Psoas muscle (tissue), 8 donors: ENCODE results near the gene SRCAP. TPM values are rescaled to one million over a fixed set of nuclear protein-coding genes. Genes with fewer than 3 reads are reported as not detected.

Source experiments
- ATAC-seq, 4 donors: fragments of 200-7000 bp; cut with Tn5 transposase; one replicate each; pipeline ENCODE4 v1.9.1; 2020; ENCODE audit warnings: moderate library complexity in 3 of 4, mild to moderate bottlenecking in 2 of 4
- DNase-seq, 2 donors: peaks; one replicate each; pipeline ENCODE4 v3.0.0-alpha.2; 2020
- H3K27ac ChIP-seq: fragments of 200-600 bp; one replicate; pipeline ENCODE4 v1.8.0; 2022
- H3K27me3 ChIP-seq, 3 donors: fragments of 200-600 bp in 1 of 3; one replicate each; pipeline versions ENCODE4 v1.6.1 to v1.8.0; 2013 to 2022; ENCODE audit warnings: low read length in 2 of 3, mild to moderate bottlenecking in 2 of 3, moderate library complexity in 1 of 3; ENCODE audit not compliant: insufficient read depth in 3 of 3
- H3K36me3 ChIP-seq, 2 donors: fragments of 200-600 bp in 1 of 2; one replicate each; pipeline versions ENCODE4 v1.6.1 to v1.8.0; 2013 to 2022; ENCODE audit warnings: low read depth in 1 of 2, mild to moderate bottlenecking in 1 of 2, moderate library complexity in 1 of 2; ENCODE audit not compliant: insufficient read depth in 1 of 2
- H3K4me1 ChIP-seq: fragments of 200-600 bp; one replicate; pipeline ENCODE4 v1.8.0; 2022
- H3K4me3 ChIP-seq: fragments of 200-600 bp; one replicate; pipeline ENCODE4 v1.8.0; 2022; ENCODE audit warnings: mild to moderate bottlenecking
- H3K9me3 ChIP-seq: fragments of 200-600 bp; one replicate; pipeline ENCODE4 v1.8.0; 2022
- CTCF ChIP-seq: fragments of 200-600 bp; IDR thresholded peaks from one replicate; pipeline ENCODE4 v1.8.0; 2022; ENCODE audit warnings: antibody characterized with exemption
- WGBS, 3 donors: extraction: QIAGEN DNeasy Blood & Tissue Kit; methylation state at CpG; one replicate each; pipeline versions ENCODE4 v1.1.6 to v1.1.7; 2013; 5-methylcytosine and 5-hydroxymethylcytosine counted together
- intact Hi-C, 2 donors: fragments of 100-400 bp; cut with DNase I; formaldehyde crosslinking; loops; one replicate each; pipeline versions ENCODE4 v1.11.0 to v1.14.2; 2022
- polyA plus RNA-seq, 3 donors: library from polyadenylated mRNA; stranded (reverse); fragments of 200-250 nt; gene quantifications; one replicate each; pipeline ENCODE4 v1.2.3, GENCODE V29; 2013
- total RNA-seq, 4 donors: library from RNA; stranded (reverse); fragmentation: NEBNext Ultra II Directional in 2 of 4; extraction: Animal tissue kit (Norgen Biotek cat#: 25700) in 2 of 4; gene quantifications; one replicate each; pipeline versions ENCODE4 v1.2.1 to v1.2.4, GENCODE V29; 2021 to 2023
- donor health status: healthy with polysubstance abuse.
- donor health status: DM: no; HTN: no; CAD: no; lungs with moderate emphysema.
- donor health status: Bipolar disorder and iron deficiency.
- donor health status: healthy.
- donor health status: DM: yes; HTN: yes; CAD: no.
- donor health status: DM: no; HTN: no; CAD: no.
- donor health status: DM: no; HTN: no; CAD: no.
- donor health status: DM: yes; HTN: yes; CAD: no.

The SRCAP gene
- total and polyA plus RNA-seq, 7 donors: 4.4 to 50.1 (median 37.8) TPM

GRCh38 chr16:30755955-30756780, 57.2 kb downstream of the SRCAP start:
- Histone ChIP-seq H3K36me3 (peaks cover 0 to 76% of the 10 kb centered on the region in 2 donors), H3K4me3 (no peak overlapping the region), H3K9me3 (no peaks in the 10 kb centered on the region), H3K4me1 (peaks cover 5% of the 10 kb centered on the region), H3K27me3 (no peaks in the 10 kb centered on the region), H3K27ac (no peak overlapping the region)
- ATAC-seq (no peak), DNase-seq (no peak)
- no peak for TF ChIP-seq CTCF
- WGBS, 3 donors: 83 to 89% (median 85%) methylated on average over 20 of the region's 20 CpGs
- intact Hi-C loops: no loop called here

GRCh38 chr16:30756781-30757100, 57.8 kb downstream of the SRCAP start:
- TF ChIP-seq CTCF: no peak
- Histone ChIP-seq H3K27ac (no peak overlapping the region), H3K4me1 (peaks cover 10% of the 10 kb centered on the region), H3K27me3 (no peaks in the 10 kb centered on the region), H3K4me3 (no peak overlapping the region), H3K9me3 (no peaks in the 10 kb centered on the region), H3K36me3 (peaks cover 0 to 70% of the 10 kb centered on the region in 2 donors)
- WGBS, 3 donors: 91 to 93% (median 92%) methylated on average over 13 of the region's 13 CpGs
- DNase-seq (no peak), ATAC-seq (no peak)
- intact Hi-C loops: no loop called here

- no peak for DNase-seq
- no peak for TF ChIP-seq CTCF
- peaks cover 0 to 65% of the 10 kb centered on the region in 2 donors for H3K36me3 ChIP-seq
- peaks cover 10% of the 10 kb centered on the region for H3K4me1 ChIP-seq
- no peak for ATAC-seq
- H3K4me3 ChIP-seq: no peak overlapping the region
- no peaks in the 10 kb centered on the region for H3K9me3 ChIP-seq
- 73 to 81% (median 74%) methylated on average over 7 of the region's 7 CpGs for WGBS, 3 donors
- no peak overlapping the region for H3K27ac ChIP-seq
- intact Hi-C loops: no loop called here
- H3K27me3 ChIP-seq: no peaks in the 10 kb centered on the region
Measured at GRCh38 chr16:30757316-30757715, 58.3 kb downstream of the SRCAP start.

GRCh38 chr16:30758988-30759491, 60.1 kb downstream of the SRCAP start:
- WGBS, 3 donors: 81 to 92% (median 85%) methylated on average over 10 of the region's 10 CpGs
- H3K27ac ChIP-seq: no peak overlapping the region
- DNase-seq (peak in 1 of 2 donors; percentile 51), ATAC-seq (no peak)
- H3K4me3 ChIP-seq: no peak overlapping the region
- peaks cover 24% of the 10 kb centered on the region for H3K4me1 ChIP-seq
- no peaks in the 10 kb centered on the region for H3K9me3 ChIP-seq
- intact Hi-C loops: no loop called here
- no peak for TF ChIP-seq CTCF
- no peaks in the 10 kb centered on the region for H3K27me3 ChIP-seq
- peaks cover 2 to 59% of the 10 kb centered on the region in 2 donors for H3K36me3 ChIP-seq
